Measurements from ENCODE around the gene FOXL3. TPM values are rescaled to one million over a fixed set of nuclear protein-coding genes. Genes with fewer than 3 reads are reported as not detected.
"Not testable (repeated sequence)": the region's sequence is repeated elsewhere in the genome, so short reads cannot be mapped to it uniquely, and the experiment has no call there.

Gene FOXL3
- total RNA-seq, 1 donor from 2014 or later, result not detected

GRCh38 chr7:294440-295154 is 4.6 kb downstream of the FOXL3 start:
- H3K4me1 ChIP-seq, result peaks cover 13% of the 10 kb centered on the region
- peaks cover 88% of the 10 kb centered on the region for H3K27me3 ChIP-seq (ENCODE audit: low read depth)
- no peaks in the 10 kb centered on the region for H3K36me3 ChIP-seq
- H3K27ac ChIP-seq (replicated peaks), result no peak overlapping the region
- DNase-seq, result no peak
- no peaks in the 10 kb centered on the region for H3K9me3 ChIP-seq (replicated peaks)
- intact Hi-C loops (cut with micrococcal nuclease), result no loop called here
- H3K4me3 ChIP-seq, result no peak overlapping the region
- TF ChIP-seq, protein P1, sequence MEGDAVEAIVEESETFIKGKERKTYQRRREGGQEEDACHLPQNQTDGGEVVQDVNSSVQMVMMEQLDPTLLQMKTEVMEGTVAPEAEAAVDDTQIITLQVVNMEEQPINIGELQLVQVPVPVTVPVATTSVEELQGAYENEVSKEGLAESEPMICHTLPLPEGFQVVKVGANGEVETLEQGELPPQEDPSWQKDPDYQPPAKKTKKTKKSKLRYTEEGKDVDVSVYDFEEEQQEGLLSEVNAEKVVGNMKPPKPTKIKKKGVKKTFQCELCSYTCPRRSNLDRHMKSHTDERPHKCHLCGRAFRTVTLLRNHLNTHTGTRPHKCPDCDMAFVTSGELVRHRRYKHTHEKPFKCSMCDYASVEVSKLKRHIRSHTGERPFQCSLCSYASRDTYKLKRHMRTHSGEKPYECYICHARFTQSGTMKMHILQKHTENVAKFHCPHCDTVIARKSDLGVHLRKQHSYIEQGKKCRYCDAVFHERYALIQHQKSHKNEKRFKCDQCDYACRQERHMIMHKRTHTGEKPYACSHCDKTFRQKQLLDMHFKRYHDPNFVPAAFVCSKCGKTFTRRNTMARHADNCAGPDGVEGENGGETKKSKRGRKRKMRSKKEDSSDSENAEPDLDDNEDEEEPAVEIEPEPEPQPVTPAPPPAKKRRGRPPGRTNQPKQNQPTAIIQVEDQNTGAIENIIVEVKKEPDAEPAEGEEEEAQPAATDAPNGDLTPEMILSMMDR (IDR thresholded peaks at IDR 0.05; ENCODE audit: borderline replicate concordance), result no peak

- TF ChIP-seq, protein P1 (IDR thresholded peaks at IDR 0.05; ENCODE audit: borderline replicate concordance), result no peak
- H3K4me1 ChIP-seq, result peaks cover 4% of the 10 kb centered on the region
- H3K36me3 ChIP-seq, result no peaks in the 10 kb centered on the region
- H3K27me3 ChIP-seq (ENCODE audit: low read depth), result peaks cover 79% of the 10 kb centered on the region
- intact Hi-C loops (cut with micrococcal nuclease), result no loop called here
- no peak overlapping the region for H3K27ac ChIP-seq (replicated peaks)
- no peak overlapping the region for H3K4me3 ChIP-seq
- no peak for DNase-seq
- H3K9me3 ChIP-seq (replicated peaks), result no peaks in the 10 kb centered on the region
Observed at GRCh38 chr7:295155-296154, 5.5 kb downstream of the FOXL3 start.

- Histone ChIP-seq H3K4me1 (no peaks in the 10 kb centered on the region), H3K36me3 (no peaks in the 10 kb centered on the region), H3K9me3 (replicated peaks) (no peaks in the 10 kb centered on the region), H3K4me3 (no peak overlapping the region), H3K27me3 (ENCODE audit: low read depth) (peaks cover 69% of the 10 kb centered on the region), H3K27ac (replicated peaks) (no peak overlapping the region)
- DNase-seq, result no peak
- TF ChIP-seq, protein P1 (IDR thresholded peaks at IDR 0.05; ENCODE audit: borderline replicate concordance), result no peak
- intact Hi-C loops (cut with micrococcal nuclease), result no loop called here
Observed at GRCh38 chr7:296373-296945, 6.5 kb downstream of the FOXL3 start.

DNA sequence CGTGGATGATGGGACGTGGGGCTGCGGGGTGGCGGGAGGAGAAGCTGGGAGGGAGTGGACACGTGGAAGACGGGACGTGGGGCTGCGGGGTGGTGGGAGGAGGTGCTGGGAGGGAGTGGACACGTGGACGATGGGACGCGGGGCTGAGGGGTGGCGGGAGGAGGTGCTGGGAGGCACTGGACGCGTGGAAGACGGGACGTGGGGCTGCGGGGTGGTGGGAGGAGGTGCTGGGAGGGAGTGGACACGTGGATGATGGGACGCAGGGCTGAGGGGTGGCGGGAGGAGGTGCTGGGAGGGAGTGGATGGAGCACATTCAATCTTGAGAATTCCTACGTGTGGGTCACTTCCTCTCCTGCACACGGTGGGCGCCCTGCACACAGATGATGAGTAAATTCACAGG is 7.2 kb downstream of the FOXL3 start:
- H3K36me3 ChIP-seq; intact Hi-C loops (cut with micrococcal nuclease); H3K4me1 ChIP-seq; H3K9me3 ChIP-seq (replicated peaks); DNase-seq; H3K27ac ChIP-seq (replicated peaks); H3K4me3 ChIP-seq: not testable (repeated sequence)
- H3K27me3 ChIP-seq (ENCODE audit: low read depth), result peaks cover 62% of the 10 kb centered on the region

DNA sequence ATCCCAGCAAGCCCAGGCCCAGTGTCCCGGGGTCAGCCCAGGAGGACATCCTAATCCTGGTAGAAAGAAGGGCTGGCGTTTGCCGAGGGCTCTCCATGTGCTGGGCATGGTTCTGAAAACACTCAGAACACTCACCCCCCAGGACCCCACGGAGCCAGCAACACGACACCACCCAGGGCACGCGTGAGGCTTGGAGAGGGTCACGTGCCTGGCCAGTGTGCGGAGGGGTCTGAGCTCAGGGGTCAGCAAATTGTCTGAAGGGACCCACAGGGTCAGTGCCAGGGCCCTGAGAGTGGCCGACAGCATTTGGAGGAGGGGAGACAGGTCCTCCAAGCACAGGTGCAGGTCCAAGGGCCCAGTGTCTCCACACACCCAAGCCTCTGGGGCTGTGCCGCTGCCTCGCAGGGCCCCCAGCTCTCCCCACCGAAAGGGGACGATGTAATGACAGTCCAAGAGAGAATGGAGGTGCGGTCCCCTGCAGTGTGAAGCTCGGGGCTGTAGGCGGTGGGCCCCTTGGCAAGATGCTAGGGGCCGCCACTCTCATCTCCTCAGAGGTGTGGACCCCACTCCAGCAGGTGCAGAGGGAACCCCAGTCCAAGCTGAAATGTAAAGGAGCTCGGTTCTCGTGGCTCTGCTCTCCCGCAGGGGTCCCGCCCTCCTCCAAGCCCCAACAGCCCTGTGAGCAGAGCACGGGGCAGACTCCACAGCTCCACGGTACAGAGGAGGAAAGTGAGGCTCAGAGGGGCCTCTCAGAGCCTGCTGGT is 7.8 kb downstream of the FOXL3 start:
- no peaks in the 10 kb centered on the region for H3K4me1 ChIP-seq
- TF ChIP-seq, protein P1 (IDR thresholded peaks at IDR 0.05; ENCODE audit: borderline replicate concordance), result no peak
- no peak for DNase-seq
- no peak overlapping the region for H3K27ac ChIP-seq (replicated peaks)
- no peaks in the 10 kb centered on the region for H3K9me3 ChIP-seq (replicated peaks)
- no peaks in the 10 kb centered on the region for H3K36me3 ChIP-seq
- H3K27me3 ChIP-seq (ENCODE audit: low read depth), result peaks cover 56% of the 10 kb centered on the region
- no peak overlapping the region for H3K4me3 ChIP-seq
- intact Hi-C loops (cut with micrococcal nuclease), result no loop called here

Measured in left ventricle myocardium inferior (tissue), 1 donor.